Nucleus accumbens (tissue), 56 donors: ENCODE results near the gene STK32C.

Experiments used
- DNase-seq, 56 donors: peaks; one replicate each; lab custom pipeline; 2025; lab: John Stamatoyannopoulos, UW

The STK32C gene

DNA sequence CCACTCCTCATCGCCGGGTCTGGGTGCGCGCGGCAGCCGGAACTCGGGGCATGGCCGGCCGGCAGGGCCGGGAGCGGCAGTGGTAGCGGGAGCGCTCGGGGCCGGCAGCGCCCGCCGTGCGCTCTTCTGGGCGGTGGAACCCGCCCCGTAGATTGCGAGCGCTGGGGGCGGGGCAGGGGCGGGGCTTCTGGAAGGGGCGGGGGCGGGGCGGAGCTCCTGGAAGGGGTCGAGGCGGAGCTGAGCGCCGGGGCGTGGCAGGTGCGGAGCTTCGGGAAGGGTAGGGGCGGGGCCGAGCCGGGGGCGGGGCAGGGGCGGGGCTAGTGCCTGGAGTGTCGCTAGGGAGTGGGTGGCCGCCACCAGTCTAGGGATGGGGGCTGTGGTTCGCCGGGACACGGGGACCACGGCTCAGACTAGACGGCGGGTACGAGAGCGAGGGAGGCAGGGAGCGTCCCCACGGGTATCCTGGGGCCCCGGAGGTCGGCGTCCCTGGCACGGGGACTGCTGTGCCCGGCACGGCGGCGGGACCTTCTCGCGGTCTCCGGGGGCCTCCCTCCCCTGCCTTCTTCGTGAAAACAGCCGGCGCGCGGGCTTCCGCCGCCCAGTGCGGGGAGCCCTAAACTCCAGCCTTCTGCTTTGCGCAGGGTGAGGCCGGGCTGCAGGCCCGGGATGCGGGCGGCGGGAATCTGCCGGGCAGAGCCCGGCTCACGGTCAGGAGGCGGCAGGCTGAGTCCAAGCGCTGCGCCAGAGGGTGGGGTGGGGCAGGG, at the start of gene STK32C:
Gene STK32C, minus strand, starts transcription at position 128 of the 764 bp plus-strand sequence. Its CDS starts 117 bp downstream, at position 11.
- DNase-seq = peak in 55 of 56 donors; percentile 45 to 98 (median 91)

DNA sequence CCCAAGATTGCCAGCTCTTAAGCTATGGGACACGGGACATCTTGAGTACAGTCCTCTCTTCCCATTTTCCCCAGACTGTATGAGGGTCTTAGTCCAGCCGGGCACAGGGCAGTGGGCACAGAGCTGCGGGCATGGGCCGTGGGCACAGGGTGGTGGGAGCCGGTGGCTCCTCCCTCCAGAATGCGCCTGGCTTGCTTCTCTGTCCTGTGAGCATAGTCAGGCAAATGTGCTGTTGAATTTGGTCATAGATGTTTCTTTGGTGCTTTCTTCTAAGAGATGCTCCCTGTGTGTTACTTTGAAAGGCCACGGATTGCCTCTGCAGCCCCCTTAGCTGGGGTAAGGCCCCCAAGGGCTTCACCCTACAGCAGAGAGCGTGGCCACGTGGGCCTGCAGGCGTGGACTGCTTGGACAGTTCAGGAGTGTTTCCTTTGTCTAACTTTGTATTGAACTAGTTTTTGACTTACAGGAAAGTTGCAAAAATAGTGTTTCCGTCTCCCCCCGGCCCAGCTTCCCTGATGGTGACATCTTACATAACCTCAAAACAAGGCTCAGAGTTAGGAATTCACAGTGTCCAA, 49.0 kb upstream of the STK32C start:
- no peak for DNase-seq

DNA sequence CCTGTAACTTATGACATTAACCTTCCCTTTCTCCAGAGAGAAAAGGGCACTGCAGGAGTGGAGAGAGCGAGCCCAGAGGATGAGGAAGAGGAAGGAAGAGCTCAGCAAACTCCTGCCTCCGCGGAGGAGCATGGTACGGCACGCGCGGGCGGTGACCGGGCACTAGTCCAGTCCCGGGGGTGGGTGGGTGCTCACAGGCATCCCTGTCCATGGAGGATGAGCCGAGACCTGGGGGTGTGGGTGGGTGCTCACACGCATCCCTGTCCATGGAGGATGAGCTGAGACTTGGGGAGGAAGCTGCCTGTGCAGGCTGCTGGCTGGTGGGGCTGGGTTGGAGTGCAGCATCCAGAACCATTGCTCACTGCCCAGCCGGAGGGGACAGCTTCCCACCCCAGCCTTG, 48.0 kb upstream of the STK32C start:
- DNase-seq = no peak

DNA sequence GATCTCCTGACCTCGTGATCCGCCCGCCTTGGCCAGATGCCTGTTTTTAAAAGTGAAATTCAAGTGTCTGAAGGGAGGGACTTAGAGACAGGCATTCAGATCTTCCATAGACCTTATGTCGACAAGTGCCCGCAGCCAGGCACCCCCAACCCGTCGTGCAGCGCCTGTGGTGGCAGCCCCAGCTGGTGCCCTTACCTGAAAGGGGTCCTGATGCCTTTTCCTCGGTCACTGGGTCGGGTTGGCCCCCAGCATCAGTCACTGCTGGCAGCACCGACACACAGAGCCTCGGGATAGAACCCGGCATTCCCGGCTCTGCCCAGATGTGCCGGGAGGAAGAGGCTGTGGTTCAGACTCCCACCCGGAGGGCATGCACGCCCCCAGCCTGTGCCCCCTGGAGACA, 47.5 kb upstream of the STK32C start:
- no peak for DNase-seq

DNA sequence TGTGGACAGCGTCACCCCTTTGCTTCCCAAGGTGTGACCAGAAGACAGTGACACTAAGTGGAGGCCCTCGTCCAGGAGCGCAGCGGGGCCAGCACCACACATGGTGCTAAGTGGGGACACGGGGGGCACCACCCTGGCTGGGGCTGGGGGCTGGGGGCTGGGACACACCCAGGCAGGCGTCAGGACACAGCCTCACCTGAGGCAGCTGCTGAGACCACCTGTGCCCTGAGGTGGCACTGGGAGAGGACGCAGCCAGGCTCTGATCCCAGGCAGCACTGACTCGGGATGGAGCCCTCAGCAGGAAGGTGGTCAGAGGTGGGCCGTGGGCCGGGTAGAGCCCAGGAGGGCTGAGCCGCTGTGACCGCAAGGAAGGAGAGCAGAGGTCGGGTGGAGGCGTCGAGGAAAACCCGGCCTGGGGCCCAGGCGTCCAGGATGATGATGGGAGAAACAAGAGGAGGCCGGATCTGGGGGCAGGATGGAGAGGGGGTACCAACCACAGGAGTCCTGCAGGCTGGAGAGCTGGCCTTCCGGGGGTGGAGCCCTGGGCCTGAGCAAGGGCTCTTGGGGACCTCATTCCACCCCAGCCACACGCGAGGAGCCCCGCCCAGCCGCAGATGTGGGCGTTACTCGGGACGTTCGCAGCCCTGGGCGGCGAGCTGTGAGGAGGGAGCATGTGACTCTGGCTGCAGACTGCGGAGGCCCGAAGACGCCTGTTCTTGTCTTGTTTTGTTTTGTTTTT, 46.8 kb upstream of the STK32C start:
- no peak for DNase-seq

DNA sequence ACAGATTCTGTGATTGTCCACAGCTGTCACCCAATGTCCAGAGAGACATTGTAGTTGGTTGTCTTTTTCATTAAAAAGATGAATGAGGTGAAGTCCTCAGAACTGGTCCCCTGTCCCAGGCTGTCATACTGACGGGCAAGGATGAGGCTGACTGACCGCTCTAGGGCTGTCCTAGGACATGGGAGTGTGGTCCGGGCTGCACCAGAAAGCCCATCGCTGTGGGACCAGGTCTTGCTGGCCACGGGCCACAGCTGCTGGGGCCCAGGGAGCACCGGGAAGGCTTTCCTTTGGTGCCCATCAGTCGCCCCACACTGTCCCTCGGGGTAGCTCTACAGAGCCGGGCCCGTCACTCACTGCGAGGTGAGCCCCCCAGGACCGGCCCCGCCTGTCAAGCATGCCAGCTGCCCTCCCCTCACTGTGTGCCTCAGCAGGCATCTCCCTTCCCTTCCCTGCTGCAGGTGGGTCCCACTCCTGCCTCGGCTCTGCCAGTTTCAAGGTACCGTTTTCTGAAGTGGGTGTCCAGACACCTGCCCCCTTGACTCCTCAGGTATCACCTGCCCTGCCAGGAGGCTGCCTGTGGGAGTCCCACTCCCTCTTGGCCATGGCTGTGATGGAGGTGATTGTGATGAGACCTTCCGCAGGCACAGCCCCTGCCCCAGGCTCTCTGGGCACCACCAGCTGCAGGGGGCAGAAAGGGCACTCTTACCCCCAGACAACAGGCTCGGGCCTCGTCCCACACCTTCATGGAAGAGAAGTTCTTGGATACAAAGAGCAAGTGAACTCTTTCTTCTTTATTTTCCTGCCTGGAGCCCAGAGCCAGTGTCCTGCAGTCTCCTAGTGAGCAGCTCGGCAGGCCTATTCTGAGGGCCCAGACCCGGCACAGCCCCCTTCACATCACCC, 46.0 kb upstream of the STK32C start:
- no peak for DNase-seq

DNA sequence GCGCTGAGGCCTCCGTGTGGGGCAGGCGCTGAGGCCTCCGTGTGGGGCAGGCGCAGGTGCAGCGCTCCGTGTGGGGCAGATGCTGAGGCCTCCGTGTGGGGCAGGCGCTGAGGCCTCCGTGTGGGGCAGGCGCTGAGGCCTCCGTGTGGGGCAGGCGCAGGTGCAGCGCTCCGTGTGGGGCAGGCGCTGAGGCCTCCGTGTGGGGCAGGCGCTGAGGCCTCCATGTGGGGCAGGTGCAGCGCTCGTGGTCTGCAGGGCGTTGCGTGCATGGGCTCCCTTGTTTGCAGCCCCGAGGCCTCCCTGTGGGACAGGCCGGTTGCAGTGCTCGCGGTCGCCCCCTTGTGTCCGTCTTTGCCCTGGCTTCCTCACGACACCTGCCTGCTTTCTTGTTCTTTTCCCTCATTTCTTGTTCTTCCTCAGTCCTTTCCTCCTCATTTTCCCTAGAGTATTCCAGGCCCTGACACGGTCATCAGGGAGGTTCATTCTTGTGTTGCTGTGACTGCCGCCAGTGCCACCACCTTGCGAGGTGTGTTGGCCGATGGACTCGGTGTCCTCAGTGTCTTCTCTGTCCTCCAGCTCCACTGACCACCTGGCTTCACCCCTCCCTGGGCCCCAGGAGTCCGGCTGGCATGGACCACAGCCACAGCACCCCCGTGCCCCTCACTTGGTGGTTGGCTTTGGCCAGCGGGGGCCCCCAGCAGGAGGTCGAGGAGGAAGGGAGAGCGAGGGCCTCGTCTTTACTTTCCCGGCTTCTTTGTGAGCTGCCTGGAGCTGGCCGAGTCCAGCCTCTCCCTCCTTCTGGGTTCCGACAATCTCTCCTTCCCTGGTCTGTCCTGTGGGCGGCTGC, 44.9 kb upstream of the STK32C start:
- peak in 40 of 56 donors; percentile 4 to 87 (median 44) for DNase-seq

DNA sequence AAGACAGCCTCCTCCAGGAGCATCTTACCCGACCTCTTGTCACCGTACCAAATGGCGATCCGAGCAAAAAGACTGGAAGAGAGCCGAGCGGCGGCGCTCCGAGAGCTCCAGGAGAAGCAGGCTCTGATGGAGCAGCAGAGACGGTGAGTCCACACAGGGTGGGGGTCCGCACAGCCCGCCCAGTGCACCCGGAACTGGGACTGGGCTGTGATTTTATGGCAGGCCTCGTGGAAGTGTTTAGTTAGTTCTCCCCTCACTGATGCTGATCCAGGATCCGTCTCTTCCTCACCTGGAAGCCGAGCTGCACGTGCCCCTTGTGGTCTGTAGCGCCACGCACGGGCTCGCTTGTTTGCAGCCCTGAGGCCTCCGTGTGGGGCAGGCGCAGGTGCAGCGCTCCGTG, 43.9 kb upstream of the STK32C start:
- no peak for DNase-seq

DNA sequence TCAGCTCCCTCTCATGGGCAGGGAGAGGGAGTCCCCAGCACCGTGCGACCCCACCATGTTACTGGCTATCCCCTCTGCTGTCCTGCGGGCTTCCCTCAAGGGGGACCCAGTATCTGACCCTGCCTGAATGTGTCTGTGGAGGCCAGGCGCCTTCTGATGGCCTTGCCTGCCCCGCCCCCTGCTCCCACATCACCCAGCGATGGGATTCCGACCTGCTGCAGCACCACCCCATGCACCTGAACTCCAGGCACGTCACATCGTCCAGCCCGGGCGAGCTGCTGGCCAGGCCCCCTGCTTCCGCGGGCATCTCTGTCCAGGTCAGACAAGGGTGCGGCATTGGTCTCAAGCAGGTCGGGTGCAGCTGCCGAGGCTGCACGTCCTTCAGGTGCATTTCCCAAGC, 43.2 kb upstream of the STK32C start:
- no peak for DNase-seq

DNA sequence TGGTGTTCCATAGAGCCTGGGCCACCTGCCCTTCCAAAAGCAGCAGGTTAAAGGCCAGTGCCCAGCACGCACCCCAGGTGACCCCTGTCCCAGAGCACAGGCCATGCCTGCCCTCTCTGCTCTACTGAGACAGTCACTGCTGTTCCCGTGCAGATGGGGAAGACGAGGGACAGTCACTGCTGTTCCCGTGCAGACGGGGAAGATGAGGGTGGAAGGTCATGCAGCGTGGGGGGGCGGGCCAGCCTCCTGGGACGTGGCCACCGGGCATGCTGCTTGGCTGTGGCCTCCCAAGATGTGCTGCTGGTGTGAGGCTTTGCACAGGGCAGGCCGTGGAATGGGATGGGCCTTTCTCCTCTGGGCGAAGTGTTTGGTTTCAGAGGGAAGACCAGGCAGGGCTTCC, 42.6 kb upstream of the STK32C start:
- no peak for DNase-seq

DNA sequence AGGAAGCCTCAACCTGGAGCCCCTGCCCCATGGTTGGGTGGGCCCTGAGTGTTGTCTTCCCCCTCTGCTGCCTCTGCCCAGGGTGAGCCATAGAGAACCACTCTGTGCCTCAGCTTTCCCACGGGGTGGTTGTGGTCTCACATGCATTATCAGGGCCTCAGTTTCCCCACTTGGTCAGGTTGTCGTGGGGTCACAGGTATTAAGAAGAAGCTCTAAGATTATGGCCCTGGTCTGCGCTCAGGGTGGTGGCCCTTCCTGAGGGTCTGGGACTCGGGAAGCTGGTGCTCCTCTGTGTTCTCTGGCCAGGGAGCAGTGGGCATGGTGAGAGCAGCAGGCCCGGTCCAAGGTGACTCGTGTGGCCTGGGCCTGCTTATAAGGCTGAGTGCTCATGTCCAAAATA, 42.0 kb upstream of the STK32C start:
- DNase-seq = no peak

DNA sequence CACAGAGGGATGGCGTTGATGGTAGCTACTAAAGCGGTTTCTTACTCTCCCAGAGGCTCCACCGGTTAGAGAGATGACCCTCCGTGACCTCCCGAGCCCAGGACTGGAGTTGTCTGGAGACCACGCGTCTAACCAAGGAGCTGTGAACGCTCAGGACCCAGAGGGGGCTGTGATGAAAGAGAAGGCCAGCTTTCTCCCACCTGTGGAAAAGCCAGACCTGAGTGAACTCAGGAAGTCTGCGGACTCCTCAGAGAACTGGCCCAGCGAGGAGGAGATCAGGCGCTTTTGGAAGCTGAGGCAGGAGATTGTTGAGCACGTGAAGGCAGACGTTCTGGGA, 40.1 kb upstream of the STK32C start:
- no peak for DNase-seq

DNA sequence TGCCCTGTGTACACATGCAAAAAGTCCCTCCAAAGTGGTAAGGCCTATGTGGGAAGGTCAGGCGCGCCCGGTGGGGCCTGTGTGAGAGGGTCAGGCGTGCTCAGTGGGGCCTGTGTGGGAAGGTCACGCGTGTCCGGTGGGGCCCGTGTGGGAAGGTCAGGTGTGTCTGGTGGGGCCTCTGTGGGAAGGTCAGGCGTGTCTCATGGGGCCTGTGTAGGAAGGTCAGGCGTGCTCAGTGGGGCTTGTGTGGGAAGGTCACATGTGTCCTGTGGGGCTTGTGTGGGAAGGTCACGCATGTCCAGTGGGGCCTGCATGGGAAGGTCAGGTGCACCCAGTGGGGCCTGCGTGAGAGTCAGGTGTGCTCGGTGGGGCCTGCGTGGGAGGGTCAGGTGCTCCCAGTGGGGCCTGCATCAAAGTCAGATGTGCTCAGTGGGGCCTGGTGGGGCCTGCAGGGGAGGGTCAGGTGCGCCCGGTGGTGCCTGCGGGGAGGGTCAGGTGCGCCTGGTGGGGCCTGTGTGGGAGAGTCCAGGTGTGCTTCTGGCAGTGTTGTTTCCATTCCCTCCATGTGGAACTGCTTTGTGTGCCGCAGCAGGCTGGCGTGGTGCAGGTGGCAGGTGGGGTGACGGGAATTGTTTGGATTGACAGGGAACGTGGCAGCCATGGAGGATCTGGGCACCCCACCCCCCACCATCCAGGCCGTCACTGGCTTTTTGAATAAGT, 39.6 kb upstream of the STK32C start:
- peak in 1 of 56 donors; percentile 28 for DNase-seq

DNA sequence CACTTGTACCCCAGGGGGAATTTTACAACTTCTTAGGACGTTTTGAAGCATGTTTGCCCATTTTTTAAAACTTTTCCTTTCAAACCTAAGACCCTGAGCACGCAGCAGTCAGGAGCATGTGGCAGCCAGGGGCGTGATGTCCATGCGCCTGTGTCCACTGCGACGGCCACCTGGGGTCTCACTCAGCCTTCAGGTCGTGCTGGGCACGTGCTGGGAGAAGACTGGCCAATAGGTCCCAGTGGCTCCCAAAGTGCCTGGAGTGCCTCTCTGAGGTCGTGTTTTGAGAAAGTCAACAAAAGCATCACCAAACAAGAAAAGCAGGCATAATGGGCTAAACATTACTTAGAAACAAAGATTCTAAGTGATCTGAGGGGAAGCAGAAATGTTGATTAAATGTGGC, 39.1 kb upstream of the STK32C start:
- no peak for DNase-seq

DNA sequence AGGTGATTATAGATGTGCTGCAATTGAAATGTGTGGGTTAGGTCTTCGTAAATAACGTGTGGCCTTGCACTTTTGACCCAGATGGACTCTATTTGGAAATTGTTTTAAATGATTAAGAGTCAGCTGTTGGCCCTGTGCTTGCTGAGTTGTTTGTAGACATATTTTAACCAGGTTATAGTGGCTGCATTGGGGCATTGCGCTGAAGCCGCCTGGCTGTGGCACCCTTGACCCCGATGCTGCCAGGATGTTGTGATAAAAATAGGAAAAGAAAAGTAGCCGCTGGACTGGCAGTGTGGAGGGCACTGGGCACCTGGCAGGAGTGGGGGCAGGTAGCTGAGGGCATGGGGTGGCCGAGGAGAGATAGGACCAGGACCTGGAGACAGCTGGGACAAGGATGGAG, 37.6 kb upstream of the STK32C start:
- no peak for DNase-seq

DNA sequence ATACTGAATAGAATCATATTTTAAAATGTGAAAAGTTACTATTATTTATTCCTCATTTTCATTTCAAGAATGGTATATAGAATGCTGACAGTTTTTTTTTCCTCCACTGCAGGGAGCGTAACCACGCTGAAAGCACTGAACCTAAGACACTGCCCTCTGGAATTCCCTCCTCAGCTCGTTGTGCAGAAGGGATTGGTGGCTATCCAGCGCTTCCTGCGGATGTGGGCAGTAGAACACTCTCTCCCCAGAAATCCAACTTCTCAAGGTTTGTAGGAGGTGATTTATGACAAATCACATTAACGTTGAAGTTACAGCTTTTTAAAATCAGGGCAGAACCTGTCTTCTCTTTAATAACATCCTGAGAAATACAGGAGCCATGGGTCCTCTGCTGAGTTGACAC, 36.6 kb upstream of the STK32C start:
- DNase-seq = no peak

DNA sequence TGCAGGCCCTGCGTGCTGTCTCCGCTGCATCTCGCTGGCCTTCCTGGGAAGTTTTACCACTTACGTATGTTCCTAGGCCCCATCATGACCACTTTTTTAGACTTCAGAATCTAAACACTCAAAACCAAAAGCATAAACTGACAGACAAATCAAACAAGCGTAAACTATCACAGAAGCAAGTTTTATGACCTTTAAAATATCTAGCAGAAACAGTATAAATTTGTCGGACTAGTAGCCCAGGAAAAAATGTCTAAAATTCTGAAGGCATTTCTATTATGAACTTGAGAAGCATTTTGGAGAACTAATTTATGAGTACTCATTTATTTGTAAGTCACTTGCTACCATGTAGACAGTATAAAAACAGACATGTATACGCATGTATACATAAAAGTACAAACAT, 34.8 kb upstream of the STK32C start:
- DNase-seq = no peak

DNA sequence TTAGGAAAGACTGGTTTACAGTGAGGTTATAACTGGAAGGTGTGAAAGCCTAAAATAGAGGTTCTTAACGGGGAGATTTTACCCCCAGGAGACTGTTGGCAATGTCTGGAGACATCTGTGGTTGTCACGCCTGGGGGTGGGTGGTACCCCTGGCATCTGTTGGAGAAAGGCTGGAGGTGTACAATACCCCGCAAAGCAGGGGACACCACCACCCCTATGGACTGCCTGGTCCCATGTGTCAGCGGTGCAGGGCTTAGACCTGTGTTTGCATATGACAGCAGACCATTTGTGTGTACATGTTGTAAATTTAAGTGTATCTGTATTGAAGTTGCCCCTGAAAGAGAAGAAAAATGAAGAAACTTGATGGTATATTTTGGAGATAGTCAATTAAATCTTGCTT, 34.0 kb upstream of the STK32C start:
- DNase-seq = no peak

DNA sequence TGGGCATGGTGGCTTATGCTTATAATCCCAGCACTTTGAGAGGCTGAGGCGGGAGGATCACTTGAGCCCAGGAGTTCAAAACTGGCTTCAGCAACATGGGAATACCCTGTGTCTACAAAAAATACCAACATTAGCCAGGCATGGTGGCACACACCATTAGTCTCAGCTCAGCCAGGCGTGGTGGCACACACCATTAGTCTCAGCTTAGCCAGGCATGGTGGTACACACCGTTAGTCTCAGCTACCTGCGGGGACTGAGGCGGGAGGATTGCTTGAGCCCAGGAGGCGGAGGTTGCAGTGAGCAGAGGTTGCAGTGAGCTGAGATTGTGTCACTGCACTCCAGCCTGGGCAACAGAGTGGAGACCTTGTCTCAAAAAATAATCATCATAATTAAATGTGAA, 33.3 kb upstream of the STK32C start:
- DNase-seq = no peak
